Adrenal gland (tissue), 5 donors: ENCODE data around the gene PSMB2.

Experiments used
- POLR2A ChIP-seq, 2 donors: fragments of 450-650 bp; IDR thresholded peaks; one replicate each; pipeline ENCODE4 v1.6.1; 2017; ENCODE audit warnings: antibody characterized with exemption in 2 of 2, mild to moderate bottlenecking in 2 of 2, moderate library complexity in 1 of 2
- TF ChIP-seq, protein P1 (sequence below), 6 experiments: fragments of 450-650 bp in 4 of 6; fragments of 200-600 bp in 2 of 6; sonication (generic) in 1 of 6; IDR thresholded peaks; 1 replicate in 5 of 6; 2 replicates in 1 of 6; pipeline versions ENCODE4 v1.5.1 to v1.8.0; 2016 to 2021; ENCODE audit warnings: antibody characterized with exemption in 6 of 6, mild to moderate bottlenecking in 2 of 6, moderate library complexity in 1 of 6
- donor health status: DM: no; HTN: no; CAD: no.

DNA sequence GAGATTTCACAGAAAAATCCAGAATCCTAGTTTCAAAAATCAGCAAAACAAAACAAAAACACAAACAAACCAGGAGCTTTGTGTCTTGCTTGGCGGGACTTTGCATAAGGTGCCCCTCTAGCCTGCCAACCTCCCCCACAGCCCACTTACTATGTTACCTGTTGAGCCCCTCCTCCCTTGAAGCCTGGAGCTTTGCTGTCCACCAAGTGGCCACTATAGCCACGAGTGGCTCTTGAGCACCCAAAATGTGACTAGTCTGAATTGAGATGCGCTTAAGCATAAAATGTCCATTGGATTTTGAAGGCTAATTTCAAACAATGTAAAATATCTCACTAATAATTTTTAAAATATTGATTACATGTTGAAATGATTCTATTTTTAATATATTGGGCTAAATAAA, 56.0 kb downstream of the PSMB2 start:
- TF ChIP-seq, protein P1, sequence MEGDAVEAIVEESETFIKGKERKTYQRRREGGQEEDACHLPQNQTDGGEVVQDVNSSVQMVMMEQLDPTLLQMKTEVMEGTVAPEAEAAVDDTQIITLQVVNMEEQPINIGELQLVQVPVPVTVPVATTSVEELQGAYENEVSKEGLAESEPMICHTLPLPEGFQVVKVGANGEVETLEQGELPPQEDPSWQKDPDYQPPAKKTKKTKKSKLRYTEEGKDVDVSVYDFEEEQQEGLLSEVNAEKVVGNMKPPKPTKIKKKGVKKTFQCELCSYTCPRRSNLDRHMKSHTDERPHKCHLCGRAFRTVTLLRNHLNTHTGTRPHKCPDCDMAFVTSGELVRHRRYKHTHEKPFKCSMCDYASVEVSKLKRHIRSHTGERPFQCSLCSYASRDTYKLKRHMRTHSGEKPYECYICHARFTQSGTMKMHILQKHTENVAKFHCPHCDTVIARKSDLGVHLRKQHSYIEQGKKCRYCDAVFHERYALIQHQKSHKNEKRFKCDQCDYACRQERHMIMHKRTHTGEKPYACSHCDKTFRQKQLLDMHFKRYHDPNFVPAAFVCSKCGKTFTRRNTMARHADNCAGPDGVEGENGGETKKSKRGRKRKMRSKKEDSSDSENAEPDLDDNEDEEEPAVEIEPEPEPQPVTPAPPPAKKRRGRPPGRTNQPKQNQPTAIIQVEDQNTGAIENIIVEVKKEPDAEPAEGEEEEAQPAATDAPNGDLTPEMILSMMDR (IDR thresholded peaks at IDR 0.05) = no peak
- TF ChIP-seq POLR2A (IDR thresholded peaks at IDR 0.05) = no peak
